Measurements from ENCODE around the gene CCDC90B. TPM values are rescaled to one million over a fixed set of nuclear protein-coding genes. Genes with fewer than 3 reads are reported as not detected.

CCDC90B gene
- total and polyA plus RNA-seq, 2 of the 8 experiments (the other 6 are each of a cell fraction or from before 2014, with no cell fraction given): 21.8 to 54.5 TPM

- ChIA-PET POLR2A (ENCODE audit: partially characterized antibody) (no interaction called here), CTCF (ENCODE audit: partially characterized antibody) (interaction anchor here (0.6 to 5.6 kb wide), 22 partner anchors 9 to 612 kb away, joined by 3 to 45 read pairs (median 3); no protein-coding TSS in a partner anchor)
- Histone ChIP-seq H2BK15ac (ENCODE audit: low read length) (no peak overlapping the region), H3K23me2 (ENCODE audit: low read depth, low read length) (no peaks in the 10 kb centered on the region), H3K23ac (ENCODE audit: insufficient read length) (no peak overlapping the region), H3K9me3 (ENCODE audit: insufficient read depth in 2 of 2, low read depth in 1 of 2, low read length in 1 of 2) (no peaks in the 10 kb centered on the region), H3K14ac (ENCODE audit: insufficient read length) (no peak overlapping the region), H3K36me3 (ENCODE audit: control insufficient read depth in 2 of 4, insufficient read depth in 4 of 4, low read length in 3 of 4) (no peaks in the 10 kb centered on the region), H2AK5ac (ENCODE audit: low read depth, low read length) (no peak overlapping the region), H4K20me1 (replicated peaks in 1 of 2; ENCODE audit: control insufficient read depth in 1 of 2, insufficient read depth in 2 of 2, low read length in 2 of 2) (no peaks in the 10 kb centered on the region), H3K9ac (replicated peaks in 1 of 4; ENCODE audit: extremely low read depth in 1 of 4, low read depth in 3 of 4, low read length in 3 of 4) (no peak overlapping the region), H4K5ac (ENCODE audit: insufficient read length, low read depth, low read length) (no peak overlapping the region), H3K79me2 (ENCODE audit: control insufficient read depth in 1 of 2, insufficient read depth in 2 of 2, low read length in 2 of 2) (no peaks in the 10 kb centered on the region), H3K27me3 (replicated peaks in 1 of 4; ENCODE audit: control insufficient read depth in 3 of 4, extremely low read depth in 1 of 4, insufficient read depth in 3 of 4, low read length in 3 of 4) (no peaks in the 10 kb centered on the region), H2BK12ac (ENCODE audit: low read depth, low read length) (no peak overlapping the region), H3K4ac (replicated peaks; ENCODE audit: insufficient read length, low read depth, low read length) (no peak overlapping the region), H3K56ac (replicated peaks; ENCODE audit: insufficient read length, low read depth, low read length) (no peak overlapping the region), H4K91ac (replicated peaks; ENCODE audit: insufficient read length, low read length) (no peak overlapping the region), H3K4me2 (ENCODE audit: insufficient read depth in 1 of 2, low read depth in 2 of 2, low read length in 2 of 2) (no peak overlapping the region), H3K27ac (ENCODE audit: low read depth, low read length) (no peak overlapping the region), H3K4me3 (ENCODE audit: extremely low read depth in 1 of 4, insufficient read depth in 2 of 4, low read depth in 3 of 4, low read length in 4 of 4) (no peak overlapping the region), H2AFZ (ENCODE audit: low read length) (no peak overlapping the region), H3K79me1 (ENCODE audit: low read depth, low read length) (no peaks in the 10 kb centered on the region), H4K8ac (ENCODE audit: extremely low read depth, insufficient read depth, low read length) (no peak overlapping the region), H2BK20ac (ENCODE audit: low read length) (no peak overlapping the region), H2BK5ac (ENCODE audit: low read depth, low read length) (no peak overlapping the region), H3K4me1 (replicated peaks in 1 of 4; ENCODE audit: control insufficient read depth in 3 of 4, insufficient read depth in 4 of 4, low read length in 3 of 4) (no peaks in the 10 kb centered on the region; a peak in 1 of 7 replicates), H3K18ac (ENCODE audit: extremely low read depth, low read length) (no peak overlapping the region), H2BK120ac (replicated peaks; ENCODE audit: low read depth, low read length) (no peak overlapping the region)
- DNase-seq (ENCODE audit: low read depth in 1 of 2, low spot score in 2 of 2) (no peak), FAIRE-seq (no peak)
- TF ChIP-seq CTCF (IDR thresholded peaks at IDR 0.05; ENCODE audit: control extremely low read depth in 1 of 3, insufficient read depth in 1 of 3, low read depth in 1 of 3, low read length in 3 of 3): peak in 2 of 3 experiments; percentile 3 to 51; a peak in 3 of 4 replicates
- TF ChIP-seq RAD21 (IDR thresholded peaks at IDR 0.05 in 1 of 2, conservative IDR thresholded peaks at IDR 0.05 in 1 of 2; ENCODE audit: low read depth in 2 of 2, low read length in 2 of 2): peak; percentile 7 to 31; a peak in 2 of 4 replicates
- TF ChIP-seq CTBP2 (IDR thresholded peaks at IDR 0.05; ENCODE audit: borderline replicate concordance, insufficient read depth, insufficient read length, low read length): no peak
- 78% methylated on average over 4 of the region's 4 CpGs; no CpG with 5 or more reads in 1 of the 2 experiments for WGBS, 2 experiments (ENCODE audit: extremely low coverage in 1 of 2, insufficient coverage in 1 of 2, insufficient read length in 1 of 2, insufficient replicate concordance in 2 of 2, low coverage in 1 of 2, low lambda C conversion rate in 2 of 2, missing lambda C conversion rate in 1 of 2)
These were observed 20.3 kb upstream of the CCDC90B start for GRCh38 chr11:83306200-83307080.

Measured in H1 (cell line).